HG03439 (cell line): ENCODE results near the gene PSMG3.

ENCODE experiments used
- ATAC-seq: cut with Tn5 transposase; IDR thresholded peaks from one replicate; pipeline ENCODE4 v1.9.1; 2021; ENCODE audit warnings: mild to moderate bottlenecking, moderate library complexity; ENCODE audit not compliant: unreplicated experiment

The PSMG3 gene

DNA sequence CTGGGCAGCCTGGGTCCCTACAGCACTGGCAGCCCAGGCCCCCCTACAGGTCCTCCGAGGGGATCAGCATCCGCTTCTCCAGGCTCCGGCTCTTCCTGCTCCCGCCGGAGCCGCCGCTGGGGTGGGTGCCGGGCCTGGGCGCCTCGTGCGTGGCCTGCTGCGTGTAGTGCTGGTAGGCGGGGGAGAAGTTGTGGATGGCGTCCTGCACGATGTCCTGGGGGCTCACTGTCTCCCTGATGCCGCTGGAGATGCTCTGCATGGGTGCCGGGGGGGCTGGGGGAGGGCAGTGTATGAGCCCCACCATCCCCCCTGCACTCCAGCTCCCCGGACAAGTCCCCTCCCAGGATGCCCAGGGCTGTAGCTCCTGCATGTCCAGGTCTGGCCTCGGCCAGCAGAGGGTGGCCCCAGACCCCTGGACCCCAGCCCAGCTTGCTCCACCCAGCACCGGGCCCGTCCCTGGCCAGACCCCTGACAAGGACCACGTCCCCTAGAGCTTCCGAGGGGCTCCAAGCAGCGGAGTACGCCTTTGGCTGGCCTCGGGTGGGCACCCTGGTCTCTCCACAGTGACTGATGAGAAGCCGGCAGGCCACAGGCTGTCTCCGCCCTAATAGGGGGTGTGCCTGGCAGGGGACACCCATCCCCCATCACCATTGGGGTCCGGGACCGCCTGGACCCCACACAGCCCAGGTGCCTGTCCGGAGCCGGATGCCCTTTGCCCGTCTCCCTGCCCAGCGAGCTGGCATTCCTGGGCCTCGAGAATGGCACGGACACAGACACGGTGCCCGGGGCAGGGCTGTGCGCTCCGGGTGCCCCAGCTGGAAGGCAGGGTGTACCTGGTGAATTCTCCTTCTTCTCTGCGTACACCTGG lies 22.7 kb downstream of the PSMG3 start:
- ATAC-seq, result no peak

DNA sequence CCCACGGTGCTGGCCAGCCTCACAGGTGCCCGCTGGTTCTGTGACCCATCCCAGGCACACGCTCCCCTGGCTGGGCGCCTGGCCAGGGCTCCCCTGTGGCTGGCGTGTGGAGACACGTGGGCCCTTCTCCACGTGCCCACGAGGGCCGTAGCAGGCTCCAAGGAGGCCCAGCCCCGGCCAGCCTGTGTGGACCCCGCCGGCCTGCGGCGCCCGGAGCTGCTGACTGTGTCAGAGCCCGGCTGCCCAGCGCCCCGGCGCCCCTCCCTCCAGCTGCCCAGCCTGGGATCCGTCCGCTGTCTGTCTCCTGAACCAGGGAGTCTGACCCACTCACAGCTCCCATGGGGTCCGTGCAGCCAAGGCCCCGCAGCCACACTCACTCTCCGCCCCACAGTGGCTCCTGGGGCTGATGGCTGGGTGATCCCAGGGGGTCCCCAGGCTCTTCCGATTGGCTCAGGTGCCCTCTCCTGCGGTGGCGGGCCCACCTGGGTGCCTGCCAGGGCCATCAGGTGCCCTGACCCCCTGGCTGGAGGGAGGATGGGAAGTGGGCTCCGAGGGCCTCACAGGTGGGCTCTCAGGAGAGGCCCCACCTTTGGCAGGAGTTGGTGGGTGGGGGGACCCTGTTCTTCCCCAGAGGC lies 23.4 kb downstream of the PSMG3 start:
- ATAC-seq, result no peak

DNA sequence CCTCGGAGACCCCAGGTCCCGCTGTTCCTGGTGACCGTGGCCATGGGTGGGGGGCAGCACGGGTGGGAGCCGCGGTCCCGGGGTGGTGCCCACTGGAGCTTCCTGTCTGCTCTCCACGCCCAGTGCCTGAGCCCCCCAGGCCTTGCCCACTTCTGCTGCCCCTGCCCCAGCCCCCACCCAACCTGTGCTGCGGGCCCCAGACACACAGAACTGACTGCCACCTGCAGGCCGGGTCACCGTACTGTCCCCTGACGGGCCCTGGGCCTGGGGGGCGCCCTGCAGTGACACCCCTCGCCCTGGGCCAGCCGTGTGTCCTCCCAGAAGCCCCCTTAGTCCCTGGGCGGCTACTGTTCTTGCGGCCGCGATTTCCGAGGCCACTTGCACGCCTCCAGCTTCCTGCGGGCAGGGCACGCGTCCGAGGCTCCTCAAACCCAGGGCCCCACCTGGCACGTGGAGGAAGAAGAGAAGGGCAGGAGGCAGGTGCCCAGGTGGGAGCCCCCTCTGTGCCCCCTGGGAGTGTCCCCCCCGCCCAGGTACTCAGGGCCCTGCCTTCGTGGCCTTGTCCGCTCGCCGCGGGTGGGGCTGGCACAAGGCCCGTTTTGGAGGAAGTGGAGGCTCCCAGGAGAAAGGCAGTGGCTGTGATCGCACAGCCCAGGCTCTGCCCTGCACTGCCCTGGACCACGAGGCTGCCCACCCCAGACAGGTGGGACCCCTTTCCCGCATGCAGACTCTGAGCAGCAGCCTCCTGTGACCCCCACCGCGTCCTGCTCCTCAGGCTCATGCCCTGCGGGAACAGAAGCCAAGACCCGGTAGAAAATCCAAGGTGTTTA lies 24.2 kb downstream of the PSMG3 start:
- no peak for ATAC-seq

DNA sequence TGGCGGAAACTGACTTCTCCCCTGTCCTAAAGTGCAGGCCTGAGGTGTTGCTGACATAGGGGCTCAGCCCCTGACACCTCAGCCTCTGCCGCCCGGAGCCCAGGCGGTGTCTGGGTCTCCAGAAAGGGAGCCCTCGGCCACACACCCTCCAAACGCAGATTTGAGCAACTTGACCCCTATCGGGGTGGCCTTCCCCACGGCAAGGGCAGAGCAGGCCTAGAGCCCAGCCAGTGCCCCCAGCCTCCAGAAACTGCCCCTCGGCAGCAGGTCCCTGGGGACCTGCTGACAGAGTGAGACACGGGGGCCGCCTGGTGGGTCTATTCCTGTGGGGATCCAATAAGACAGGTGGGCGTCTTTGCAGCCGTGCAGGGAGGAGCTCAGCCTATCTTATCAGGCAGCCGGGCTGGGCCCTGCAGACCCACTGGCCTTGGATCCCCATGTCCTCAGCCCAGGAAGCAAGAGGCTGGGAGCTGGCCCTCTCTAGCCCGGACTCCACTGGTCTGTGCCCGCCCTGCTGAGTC lies 24.9 kb downstream of the PSMG3 start:
- no peak for ATAC-seq

DNA sequence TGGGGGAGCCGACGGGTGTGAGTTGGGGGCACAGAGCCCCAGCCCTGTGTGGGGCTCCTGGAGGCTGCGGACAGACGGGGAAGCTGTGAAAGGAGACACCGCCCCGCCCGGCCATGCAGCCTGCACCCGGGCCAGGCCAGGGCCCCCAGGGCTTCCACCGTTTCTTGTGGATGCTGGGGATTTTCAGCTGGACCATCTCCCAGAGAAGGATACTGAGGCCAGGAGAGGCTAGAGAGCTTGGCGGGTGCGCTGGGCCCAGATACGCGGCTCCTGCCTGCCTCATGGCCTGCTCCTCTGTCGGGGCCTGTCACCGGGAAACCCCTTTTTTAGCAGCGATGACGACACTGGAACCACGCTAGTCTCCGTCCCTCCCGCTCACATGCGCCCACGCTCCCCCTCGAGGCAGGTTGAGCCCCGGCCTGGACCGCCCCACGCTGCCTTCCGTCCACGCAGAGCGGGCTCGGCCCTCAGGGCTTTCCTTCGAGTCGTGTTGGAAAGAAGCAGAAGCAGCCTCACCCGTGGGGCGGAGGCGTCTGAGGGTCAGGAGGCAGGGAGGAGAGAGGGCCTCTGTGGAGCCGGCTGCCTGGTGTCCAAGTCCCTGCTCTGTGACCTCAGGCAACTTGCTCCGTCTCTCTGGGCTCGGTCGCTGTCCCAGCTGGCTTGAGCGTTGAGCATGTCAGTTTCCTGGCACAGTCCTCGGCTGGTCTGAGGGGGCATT lies 25.5 kb downstream of the PSMG3 start:
- ATAC-seq, result no peak

DNA sequence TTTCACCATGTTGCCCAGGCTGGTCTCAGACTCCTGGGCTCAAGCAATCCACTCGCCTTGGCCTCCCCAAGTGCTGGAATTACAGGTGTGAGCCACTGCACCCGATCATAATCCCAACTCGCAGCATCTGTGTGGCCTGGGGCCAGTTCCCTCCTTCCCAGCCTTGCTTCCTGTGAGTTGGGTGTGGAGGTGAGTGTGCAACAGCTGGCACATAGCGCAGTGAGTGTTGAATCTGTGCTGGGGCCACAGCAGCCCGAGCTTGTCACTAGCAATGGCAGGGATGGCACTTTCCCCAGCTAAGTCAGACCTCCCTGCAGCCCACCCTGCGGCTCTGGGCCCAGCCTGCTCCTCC lies 26.0 kb downstream of the PSMG3 start:
- no peak for ATAC-seq

DNA sequence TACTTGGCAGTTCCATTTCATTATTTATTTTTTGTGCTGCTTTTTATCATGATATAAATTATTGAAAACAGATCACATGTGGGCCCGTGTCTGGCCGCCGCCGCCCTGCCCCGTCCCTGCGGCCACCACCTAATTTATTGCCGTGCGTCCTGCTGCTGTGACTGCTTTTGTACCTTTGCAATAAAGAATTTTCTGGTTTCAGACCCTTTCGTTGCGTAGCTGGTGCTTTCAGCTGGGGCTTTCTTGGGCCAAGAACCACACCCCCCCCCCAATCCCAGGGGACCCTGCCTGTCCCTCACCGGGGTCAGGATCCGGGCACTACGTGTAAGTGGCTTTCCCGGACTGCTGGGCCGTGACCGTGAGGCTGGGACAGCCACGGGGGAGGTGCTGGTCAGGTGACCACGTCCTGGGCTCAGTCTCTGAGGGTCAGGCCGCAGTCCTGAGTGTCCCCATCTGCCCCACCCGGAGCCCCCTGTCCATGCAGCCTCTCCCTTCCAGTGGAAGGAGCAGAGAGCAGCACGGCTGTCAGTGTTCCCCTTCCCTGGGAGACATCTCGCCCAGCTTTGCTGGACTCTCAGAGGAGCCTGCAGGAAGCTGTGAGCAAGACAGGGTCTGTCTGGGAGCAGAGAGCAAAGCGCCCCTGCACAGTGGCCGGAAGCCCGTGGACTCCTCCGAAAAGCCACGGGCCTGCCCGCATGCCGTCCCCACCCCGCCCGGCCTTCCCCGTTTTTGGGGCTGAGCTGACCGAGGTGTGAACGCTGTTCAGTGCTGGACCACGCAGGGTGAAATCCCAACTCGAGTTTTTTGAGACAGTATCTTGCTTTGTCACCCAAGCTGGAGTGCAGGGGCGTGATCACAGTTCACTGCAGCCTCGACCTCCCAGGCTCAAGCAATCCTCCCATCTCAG lies 26.7 kb downstream of the PSMG3 start:
- ATAC-seq, result no peak

DNA sequence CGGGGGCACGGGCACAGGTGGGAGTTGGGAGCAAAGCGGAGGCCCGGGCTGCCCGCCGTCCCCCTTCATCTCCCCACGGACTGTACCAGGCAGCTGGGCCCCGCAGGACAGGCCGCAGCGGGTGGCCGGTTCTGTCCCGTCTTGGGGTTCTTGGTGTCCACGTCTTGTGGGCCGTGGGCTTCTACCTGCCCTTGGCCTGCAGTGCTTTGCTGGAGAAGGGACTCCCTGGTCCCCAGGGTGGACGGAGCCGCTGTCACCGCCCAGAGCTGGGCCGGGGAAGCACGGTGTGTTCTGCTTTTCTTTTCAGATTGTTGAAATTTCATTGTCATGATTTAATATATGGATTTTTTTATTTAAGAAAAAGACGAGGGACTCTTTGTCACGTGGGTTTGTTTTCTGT lies 27.5 kb downstream of the PSMG3 start:
- no peak for ATAC-seq

DNA sequence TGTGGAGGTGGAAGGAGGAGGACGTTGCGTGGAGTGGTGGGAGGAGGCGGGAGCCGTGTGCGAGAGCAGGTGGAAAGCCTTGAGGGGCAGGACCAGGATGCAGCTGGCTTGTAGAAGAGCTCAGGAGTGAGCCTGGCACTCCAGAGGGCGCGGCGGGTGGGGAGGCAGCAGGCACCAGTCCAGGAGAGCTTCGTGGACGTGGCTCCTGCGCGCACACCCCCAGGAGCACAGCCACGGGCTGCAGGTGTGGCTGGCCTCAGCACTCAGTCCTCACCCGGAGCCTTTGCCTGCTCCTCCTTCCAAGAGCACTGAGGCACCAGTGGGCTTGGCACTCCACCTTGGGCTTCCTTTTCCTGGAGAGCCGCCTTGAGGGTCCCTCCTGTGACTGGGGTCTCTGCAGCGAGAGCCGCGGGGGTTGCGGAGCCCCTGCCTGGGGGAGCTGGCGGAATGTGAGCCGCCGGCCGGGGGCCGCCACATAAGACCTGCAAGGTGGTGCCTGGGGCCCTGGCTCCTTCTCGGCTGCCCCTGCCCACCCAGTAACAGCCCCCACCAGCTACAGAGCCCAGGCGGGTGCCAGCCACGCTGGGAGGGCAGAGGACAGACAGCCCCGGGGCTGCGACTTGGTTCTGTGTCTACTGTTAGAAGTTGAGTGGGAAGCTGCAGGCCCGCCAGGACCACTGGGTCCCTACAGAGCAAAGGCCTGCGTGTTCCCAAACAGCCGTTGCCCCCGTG lies 28.2 kb downstream of the PSMG3 start:
- ATAC-seq, result no peak

DNA sequence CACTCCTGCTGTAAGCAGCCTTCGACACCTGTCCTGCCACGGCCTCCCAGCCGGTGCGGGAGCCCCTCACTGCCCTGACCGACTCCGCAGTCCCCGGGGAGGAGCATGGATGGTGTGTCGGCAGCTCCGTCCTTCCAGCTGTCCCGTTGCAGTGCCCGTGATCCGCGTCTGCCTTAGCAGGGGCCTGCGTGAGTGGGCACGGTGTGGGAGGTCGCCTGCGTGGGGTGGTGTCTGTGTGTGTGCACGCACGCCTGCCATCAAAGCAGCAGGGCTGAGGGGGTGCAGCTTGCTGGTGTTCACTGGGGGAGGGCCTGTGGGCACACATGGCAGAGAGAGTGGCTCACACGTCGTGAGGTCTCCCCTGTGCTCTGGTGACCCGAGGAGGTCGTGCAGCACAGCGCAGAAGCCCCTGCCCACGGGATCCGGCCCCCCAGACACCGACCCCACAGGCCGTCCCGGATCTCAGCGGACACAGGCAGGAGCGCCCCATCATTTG lies 29.0 kb downstream of the PSMG3 start:
- ATAC-seq, result no peak

DNA sequence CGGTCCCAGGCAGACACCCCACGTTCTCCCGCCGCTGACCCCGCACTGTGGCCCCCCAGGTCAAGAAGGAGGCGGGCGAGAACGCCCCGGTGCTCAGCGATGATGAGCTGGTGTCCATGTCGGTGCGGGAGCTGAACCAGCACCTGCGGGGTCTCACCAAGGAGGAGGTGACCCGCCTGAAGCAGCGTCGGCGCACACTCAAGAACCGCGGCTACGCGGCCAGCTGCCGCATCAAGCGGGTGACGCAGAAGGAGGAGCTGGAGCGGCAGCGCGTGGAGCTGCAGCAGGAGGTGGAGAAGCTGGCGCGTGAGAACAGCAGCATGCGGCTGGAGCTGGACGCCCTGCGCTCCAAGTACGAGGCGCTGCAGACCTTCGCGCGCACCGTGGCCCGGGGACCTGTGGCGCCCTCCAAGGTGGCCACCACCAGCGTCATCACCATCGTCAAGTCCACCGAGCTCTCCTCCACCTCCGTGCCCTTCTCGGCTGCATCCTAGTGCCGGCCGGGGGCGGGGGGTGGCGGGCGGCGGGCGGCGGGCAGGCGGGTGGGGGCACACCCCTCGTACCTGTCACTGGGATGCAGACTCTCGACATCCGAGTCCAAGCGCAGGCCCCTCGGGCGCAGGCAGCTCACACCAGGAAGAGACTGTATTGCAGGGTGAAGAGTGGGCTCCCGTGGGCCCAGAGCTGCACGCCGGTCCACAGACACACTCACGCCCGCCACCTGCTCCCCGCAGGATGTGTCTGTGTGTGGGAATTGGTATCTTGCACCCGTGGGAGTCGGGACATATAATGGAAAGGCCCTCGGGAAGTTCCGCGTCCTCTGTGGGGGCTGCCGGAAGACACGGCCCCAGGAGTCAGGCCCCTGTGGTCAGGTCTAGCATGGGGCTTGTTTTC lies 29.7 kb downstream of the PSMG3 start:
- no peak for ATAC-seq

DNA sequence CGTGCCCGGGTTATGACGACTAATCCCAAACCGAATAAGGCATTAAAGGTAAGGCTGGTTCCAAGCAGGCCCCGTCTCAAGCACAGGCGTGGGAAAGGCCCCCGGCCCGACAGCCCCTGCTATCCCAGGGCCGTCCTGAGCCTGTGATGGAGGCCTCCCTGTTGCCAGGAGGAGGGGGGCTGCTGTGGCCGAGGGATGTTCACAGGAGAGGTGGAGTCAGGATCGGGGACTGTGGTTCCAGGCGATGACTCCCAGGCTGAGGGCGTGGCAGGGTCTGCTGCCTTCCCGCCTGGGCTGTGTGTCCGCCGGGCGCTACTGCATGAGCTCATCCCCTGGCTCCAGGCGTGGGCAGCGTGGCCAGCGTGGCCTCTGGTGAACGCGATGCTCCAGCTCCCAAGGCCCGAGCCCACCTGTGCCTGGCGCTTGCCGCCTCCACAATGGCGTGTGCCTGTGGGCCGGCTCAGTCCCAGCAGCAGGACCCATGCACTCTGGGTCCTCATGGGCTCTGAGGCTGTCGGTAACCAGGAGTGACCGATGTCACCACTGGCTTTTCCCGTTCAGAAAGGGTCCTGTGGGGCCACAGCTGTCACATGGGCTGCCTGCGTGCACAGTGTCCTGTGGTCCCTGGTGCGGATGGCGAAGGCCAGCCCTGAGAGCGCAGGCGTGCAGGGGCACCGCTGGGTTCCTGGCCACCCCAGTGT lies 30.5 kb downstream of the PSMG3 start:
- no peak for ATAC-seq

DNA sequence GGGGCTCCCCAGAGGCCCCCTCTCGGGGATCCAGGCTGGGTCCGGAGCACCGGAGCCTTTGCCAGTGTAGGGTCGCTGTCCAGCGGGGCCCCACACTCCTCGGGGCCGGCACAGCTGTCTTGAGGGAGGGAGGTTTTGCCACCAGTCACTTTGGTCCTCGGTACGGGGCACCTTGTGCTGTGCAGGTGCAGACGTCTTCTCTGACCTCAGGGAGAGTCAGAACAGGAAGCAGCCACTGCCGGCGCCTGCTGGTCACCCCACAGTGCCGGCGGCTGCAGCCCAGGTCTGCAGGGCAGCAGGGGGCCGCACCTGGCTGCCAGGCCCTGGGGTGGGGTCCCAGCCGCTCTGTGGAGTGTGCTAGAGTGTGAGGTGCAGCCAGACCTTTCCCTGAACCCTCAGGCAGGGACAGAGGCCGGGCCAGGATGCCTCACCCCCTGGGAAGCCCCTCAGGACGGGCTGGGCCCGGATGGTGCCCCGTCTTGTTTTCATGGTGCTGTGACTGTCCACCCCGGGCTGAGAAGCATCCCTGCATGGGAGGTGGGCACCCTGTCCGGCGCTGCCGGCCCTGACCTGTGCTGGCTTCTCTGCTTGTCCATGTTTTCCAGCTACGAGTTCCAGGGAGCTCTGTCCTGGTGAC lies 31.2 kb downstream of the PSMG3 start:
- no peak for ATAC-seq

DNA sequence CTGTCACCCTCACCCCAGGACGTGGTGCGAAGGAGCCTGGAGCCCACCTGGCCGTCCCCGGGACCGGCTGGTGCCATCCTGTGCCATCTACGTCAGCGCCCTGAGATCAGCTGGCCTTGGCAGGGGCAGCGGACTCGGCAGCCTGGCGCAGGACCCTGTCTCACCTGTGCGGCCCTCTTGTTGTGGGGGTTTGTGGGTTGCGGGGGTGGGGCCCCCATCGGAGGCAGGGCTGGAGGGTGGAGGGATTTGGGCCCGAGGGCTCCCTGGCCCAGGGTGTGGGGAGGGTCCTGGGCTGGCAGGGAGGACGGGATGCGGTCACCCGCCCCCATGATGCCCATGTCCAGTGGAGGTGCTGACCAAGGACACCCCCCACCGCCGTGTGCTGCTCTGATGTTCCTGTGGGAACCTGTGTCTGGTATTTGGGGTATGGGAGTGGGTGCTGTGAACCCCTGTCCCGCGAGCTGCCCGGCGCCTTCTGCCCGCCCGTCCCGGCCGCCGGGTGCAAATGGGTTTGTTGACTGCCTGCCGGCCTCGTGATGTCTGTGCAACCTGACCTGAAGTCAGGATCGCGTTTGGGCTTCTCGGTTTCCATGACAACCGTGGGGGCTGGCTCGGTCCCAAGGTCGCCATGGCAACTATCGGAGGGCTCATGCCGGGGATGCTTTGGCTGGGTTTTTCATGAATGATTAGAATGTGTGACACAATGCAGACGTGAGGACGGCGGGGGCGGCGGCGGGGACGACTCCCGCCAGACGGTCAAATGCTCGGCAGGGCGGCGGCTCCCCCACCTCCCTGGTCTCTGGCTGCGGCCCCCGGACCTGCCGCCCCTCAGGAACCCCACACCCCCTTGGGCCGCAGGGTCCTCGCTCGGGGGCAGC lies 32.1 kb downstream of the PSMG3 start:
- no peak for ATAC-seq

DNA sequence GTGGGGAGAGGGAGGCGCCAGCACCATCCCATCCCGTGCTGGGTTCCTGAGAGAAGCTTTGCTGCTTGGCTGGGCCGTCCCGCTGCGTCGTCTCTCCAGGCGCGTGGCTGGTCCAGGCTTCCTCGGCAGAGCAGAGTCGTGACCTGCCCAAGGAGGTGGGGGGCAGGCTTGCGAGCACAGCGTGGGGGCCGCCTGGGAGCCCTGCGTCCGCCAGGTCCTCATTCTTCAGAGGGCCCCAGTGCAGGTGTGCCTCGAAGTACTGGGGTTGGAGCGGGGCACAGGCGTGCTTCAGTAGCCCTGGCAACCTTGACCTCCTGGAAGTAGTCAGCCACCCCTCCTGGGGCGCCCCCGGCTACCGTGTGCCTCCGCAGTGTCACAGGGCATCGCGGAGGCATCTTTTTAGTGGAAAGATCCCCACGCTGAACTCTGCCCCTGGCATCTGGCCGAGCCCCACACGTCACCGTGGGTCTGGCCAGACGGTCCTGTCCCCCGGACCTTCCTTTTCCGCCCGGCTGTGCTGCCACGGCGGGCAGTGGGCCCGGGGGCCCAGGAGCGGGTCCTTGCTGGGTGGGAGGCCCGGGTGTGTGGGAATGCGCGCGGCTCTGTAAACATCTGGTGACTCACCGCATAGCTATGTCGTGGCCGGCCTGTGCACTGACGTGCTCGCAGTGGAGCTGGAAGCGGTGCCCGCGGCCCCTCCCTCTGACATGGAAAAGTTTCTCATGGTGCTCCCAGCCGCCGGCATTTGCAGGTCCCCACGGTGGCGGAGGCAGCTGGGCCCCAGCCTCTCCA lies 32.9 kb downstream of the PSMG3 start:
- no peak for ATAC-seq
